ENCODE measurements around the gene PIAS1.

PIAS1 gene

GRCh38 chr15:68175526-68175925 lies 121.4 kb downstream of the PIAS1 start:
- H3K4me3 ChIP-seq (ENCODE audit: low read depth, low read length) = no peak overlapping the region

GRCh38 chr15:68176601-68177000 lies 122.5 kb downstream of the PIAS1 start:
- H3K4me3 ChIP-seq (ENCODE audit: low read depth, low read length) = no peak overlapping the region

DNA sequence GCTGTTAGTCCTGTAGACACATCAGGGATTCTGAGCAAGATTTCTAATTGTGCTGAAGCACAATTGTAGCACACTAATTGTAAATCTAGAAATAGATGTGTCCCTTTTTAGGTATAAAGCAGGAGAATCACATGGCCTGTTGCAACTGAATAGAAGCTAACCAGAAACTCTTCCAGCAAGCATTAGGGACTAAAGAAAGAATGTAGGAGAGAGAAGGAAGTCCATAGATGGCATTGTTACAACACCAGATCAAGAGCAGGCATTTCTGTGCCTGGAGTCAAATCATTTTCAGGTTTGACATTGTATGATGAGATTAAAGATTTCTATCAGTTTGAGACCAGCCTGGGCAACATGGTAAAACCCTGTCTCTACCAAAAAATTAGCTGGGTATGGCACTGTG lies 123.6 kb downstream of the PIAS1 start:
- no peak overlapping the region for H3K4me3 ChIP-seq (ENCODE audit: low read depth, low read length)

GRCh38 chr15:68183616-68184315 lies 129.7 kb downstream of the PIAS1 start:
- H3K4me3 ChIP-seq (ENCODE audit: low read depth, low read length) = no peak overlapping the region

- H3K4me3 ChIP-seq (ENCODE audit: low read depth, low read length) = no peak overlapping the region
These were observed 130.7 kb downstream of the PIAS1 start for GRCh38 chr15:68184616-68185480.

DNA sequence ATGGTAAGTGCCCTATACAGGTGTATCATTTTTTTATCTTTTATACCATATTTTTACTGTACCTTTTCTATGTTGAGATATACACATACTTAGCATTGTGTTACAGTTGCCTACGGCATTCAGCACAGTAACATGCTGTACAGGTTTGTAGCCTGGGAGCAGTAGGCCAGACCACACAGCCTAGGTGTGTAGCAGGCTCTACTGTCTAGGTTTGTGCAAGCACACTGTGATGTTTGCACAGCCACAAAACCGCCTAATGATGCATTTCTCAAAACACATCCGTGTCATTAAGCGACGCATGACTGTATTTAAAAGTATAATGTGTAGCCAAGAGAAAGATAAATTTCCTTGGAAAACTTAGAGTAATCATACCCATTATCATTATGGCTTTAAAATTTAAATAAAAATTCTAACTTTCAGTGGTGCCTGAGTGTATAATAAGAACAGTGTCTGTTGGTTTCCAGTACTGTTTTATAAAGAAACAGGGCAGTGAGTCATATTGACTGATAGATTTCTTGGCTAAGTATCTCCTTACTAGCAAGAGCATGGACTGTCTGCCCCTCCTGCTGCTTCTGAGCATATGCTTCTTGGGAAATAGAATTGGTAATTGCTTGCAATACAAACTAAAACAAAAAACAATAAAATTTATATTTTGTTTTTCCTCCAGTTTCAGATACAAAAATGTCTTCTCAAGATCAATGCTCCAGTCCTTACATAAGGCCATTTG lies 132.7 kb downstream of the PIAS1 start:
- no peak overlapping the region for H3K4me3 ChIP-seq (ENCODE audit: low read depth, low read length)

- H3K4me3 ChIP-seq (ENCODE audit: low read depth, low read length) = no peak overlapping the region
These were observed 133.4 kb downstream of the PIAS1 start for GRCh38 chr15:68187559-68187958.

GRCh38 chr15:68188647-68189046 lies 134.5 kb downstream of the PIAS1 start:
- H3K4me3 ChIP-seq (ENCODE audit: low read depth, low read length) = no peak overlapping the region

DNA sequence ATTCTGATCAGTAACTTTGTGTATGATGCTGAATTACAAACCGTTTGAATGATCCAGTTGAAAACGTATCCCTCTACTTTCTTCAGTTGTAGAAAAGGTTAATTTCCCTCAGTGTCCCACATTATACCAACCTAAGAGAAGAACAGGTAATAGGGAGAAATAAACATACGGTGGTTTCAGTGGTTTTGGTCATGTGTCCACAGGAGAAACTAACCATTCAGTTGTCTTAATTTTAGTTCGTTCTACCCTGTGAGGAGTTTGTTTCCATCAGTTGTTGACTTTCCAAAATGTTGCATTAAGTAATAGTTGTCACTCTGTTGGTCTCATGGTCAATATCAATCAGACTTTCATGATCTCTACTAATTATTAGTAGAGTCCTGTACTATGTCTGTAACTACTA lies 135.9 kb downstream of the PIAS1 start:
- H3K4me3 ChIP-seq (ENCODE audit: low read depth, low read length) = no peak overlapping the region

DNA sequence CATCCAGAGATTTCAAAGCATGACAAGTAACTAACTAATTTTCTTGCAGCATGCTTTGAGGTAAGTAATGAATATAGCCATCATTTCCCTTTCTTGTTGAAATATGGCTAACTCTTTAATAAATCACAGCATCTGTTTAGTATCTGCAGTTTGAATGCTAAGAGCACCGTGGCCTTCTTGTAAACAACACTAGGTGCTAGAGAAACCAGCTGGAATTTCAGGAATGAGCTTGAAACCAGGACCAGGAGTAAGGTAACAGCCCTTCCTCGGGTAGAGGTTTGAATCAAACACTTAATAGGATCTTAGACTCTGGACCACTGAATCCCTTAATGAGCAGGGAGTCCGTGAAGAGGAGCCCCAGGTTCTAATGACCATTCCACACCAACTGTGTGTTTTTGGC lies 137.4 kb downstream of the PIAS1 start:
- no peak overlapping the region for H3K4me3 ChIP-seq (ENCODE audit: low read depth, low read length)

DNA sequence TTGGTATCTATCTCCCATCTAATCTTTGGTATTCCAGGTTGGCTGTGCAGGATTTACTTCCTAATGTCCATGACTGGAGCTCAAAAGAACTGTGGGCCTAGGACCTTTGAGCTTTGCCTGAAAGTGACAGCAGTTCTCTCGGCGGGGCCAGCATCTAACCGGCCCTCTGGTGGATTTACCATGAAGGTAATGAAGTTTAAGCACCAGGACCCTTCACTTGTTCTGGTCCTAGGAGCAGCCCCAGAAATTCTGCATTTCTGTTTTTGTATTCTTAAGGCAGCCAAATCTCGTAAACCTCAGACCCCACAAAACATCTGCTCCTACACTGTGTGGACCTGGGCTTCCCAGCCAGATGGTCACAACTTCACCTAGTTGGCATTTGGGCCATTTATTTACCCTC lies 138.0 kb downstream of the PIAS1 start:
- H3K4me3 ChIP-seq (ENCODE audit: low read depth, low read length) = no peak overlapping the region

DNA sequence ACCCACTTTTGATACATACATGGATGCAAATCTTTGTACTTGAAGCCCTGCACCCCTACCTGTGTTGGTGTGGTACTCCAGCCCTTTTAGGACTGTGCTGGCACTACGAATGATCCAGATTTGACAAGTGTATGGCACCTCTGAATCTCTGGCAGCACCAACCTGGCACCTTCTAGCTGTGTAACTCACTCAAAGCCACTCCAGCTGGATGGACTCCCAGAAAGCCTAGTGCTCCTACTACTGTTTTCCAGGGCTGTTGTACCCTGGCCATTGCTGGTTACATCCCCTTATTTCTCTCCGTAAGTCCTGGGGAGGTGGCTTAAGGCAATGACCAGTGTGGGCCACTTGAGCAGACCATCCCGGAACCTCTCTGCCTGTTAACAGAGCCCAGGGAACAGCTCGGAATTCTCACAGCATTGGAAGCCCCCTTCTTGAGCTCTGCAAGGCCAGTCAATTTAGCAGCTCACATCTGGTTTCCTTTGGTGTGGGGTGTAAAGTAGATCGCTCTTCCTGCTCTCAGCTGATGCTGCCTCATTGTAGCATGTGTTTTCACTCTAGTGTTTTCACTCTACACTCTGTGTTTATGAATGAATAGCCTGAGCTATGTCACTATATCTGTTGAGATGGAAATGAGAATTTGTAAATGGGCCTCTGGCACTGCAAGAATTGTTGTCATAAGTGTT lies 138.8 kb downstream of the PIAS1 start:
- H3K4me3 ChIP-seq (ENCODE audit: low read depth, low read length) = no peak overlapping the region

DNA sequence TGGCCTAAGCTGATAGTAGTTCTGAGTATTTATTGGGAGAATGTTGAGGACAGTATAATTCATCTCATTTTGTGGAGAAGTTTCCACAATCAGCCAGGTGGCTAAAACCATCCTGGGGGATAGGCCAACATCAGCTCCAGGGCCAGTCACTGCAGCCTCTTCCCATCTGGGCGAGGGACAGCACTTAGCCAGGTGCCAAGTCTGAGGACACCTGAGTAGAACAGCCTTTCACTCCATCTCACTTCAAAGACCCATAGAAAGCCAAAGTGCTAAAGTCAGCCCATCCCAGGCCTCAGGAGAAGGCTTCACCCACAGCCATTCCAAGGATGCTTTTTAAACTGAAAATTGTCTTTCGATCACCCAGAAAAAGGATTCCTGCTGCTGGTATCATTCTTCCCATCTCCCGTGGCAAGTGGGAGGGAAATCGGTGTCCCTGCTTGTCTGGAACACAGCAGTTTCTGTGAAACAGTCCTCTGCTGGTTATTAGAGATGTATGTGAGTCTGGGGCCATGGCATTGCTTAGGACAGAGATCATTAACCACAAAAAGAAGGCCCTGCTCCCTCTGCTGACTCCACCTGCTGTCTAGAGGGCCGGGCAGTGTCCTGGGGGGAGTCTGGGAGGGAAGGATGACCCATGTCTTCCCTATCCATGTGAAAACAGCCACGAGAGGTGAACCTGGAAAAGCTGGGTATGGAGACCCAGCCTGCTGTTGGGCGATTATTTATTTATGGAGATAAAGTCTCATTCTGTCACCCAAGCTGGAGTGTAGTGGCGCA lies 141.4 kb downstream of the PIAS1 start:
- no peak overlapping the region for H3K4me3 ChIP-seq (ENCODE audit: low read depth, low read length)

GRCh38 chr15:68196445-68197169 lies 142.5 kb downstream of the PIAS1 start:
- H3K4me3 ChIP-seq (ENCODE audit: low read depth, low read length) = no peak overlapping the region

DNA sequence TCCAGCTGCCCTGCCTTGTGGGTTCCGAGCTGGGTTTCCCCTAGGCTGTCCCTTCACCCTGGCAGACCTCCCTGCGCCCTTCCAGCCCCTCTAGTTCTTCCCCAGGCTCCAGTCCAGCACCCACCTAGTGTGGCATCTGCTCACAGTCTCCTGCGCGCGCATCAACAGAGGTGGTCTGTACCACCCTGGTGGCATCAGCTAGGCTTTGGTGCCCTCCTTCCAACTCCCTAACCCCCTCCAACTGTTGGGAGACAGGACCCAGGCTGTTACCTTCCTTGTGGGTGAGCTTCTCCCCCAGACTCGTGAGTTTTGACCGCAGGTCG lies 143.0 kb downstream of the PIAS1 start:
- H3K4me3 ChIP-seq (ENCODE audit: low read depth, low read length) = no peak overlapping the region

GRCh38 chr15:68197661-68198437 lies 143.7 kb downstream of the PIAS1 start:
- no peak overlapping the region for H3K4me3 ChIP-seq (ENCODE audit: low read depth, low read length)

DNA sequence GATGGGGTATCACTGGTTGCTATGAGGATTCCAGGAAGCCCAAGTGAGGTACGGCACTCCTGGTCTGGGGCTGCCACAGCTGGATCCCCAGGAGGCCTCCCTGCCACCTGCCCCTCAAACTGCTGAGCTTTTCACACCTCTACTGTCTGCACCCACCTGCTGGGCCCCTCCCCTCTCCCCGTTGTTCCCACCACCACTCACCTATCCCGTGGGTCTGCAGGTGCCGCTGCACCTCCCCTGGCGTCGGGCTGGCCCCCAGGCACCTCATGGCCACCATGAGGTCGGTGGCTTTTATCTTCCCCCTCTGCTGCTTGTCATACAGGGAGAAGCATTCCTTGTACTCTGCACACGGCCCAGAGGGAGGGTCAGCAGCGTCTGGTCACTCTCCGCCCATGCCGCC lies 145.2 kb downstream of the PIAS1 start:
- no peak overlapping the region for H3K4me3 ChIP-seq (ENCODE audit: low read depth, low read length)

DNA sequence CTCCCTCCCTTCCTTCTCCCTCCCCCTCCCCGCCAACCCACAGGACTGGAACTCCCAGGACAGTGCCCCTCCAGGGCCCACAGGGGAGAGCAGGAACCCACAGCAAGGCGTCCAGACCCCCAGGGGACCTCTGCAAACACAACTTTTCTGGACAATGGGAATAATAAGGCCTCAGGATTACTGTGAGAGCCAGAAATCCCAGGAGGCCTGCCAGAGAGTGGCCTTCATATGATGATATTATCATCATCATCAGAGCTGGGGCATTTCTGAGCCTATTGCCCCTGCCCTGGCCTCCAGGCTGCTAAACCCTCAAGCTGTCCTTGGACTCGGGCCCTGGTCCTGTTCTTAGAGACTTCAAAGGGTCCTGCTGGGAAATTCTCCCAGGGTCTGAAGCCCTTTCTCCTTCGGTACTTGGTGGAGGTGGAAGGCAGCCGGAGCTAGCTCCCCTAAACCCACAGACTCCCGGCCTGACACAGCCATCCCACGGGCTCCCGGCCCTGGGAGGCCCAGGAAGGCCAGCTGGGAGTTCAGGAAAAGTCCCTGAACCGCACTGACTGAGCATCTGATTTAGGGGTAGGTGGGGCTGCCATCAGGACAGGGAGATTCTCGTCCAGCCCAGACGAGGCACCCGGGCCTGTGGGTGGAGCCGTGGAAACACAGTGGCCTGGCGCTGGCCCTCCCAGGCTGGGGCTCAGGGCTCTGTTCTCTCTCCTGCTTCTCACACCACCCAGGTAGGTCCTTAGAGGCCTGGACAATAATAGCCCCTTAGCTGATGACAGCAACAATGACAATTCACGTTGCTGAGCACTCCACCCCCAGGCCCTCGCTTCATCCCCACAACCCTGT lies 146.1 kb downstream of the PIAS1 start:
- H3K4me3 ChIP-seq (ENCODE audit: low read depth, low read length) = no peak overlapping the region
